Measurements from ENCODE around the gene FAF1.

DNA sequence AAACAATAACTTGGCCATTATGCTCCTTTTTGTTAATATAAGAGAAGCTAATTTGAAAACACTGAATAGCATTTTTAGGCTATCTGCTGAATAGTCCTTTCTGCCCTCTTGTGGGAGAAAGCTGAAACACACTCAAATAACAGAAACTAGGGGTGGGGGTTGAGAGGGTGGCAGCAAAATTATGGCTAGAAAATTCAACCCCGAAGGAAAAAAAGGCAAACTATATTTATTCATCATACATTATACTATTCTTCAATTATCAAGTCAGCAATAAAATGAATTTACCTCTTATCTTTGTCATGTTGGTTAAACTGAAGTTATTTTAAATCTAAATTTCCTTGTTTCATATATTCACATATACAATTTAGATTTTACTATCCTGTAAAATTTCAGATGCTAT, 255.9 kb downstream of the FAF1 start:
- TF ChIP-seq, protein P1, sequence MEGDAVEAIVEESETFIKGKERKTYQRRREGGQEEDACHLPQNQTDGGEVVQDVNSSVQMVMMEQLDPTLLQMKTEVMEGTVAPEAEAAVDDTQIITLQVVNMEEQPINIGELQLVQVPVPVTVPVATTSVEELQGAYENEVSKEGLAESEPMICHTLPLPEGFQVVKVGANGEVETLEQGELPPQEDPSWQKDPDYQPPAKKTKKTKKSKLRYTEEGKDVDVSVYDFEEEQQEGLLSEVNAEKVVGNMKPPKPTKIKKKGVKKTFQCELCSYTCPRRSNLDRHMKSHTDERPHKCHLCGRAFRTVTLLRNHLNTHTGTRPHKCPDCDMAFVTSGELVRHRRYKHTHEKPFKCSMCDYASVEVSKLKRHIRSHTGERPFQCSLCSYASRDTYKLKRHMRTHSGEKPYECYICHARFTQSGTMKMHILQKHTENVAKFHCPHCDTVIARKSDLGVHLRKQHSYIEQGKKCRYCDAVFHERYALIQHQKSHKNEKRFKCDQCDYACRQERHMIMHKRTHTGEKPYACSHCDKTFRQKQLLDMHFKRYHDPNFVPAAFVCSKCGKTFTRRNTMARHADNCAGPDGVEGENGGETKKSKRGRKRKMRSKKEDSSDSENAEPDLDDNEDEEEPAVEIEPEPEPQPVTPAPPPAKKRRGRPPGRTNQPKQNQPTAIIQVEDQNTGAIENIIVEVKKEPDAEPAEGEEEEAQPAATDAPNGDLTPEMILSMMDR (IDR thresholded peaks at IDR 0.05): peak; percentile 14 to 42 (median 37)
- TF ChIP-seq POLR2A (IDR thresholded peaks at IDR 0.05) (no peak), EP300 (IDR thresholded peaks at IDR 0.05) (no peak)

Data from ovary (tissue), 3 donors.